Measurements from ENCODE around the gene ZFAND2A.
"Not testable (repeated sequence)": the region's sequence is repeated elsewhere in the genome, so short reads cannot be mapped to it uniquely, and the experiment has no call there.

Gene ZFAND2A

GRCh38 chr7:1175597-1175966, 15.6 kb upstream of the ZFAND2A start:
- no peak for DNase-seq (ENCODE audit: low spot score)

- no peak for DNase-seq (ENCODE audit: low spot score)
Measured at GRCh38 chr7:1174881-1175596, 15.0 kb upstream of the ZFAND2A start.

- no peak for DNase-seq (ENCODE audit: low spot score)
Measured at GRCh38 chr7:1174002-1174401, 14.0 kb upstream of the ZFAND2A start.

- no peak for DNase-seq (ENCODE audit: low spot score)
Measured at GRCh38 chr7:1172666-1173523, 12.9 kb upstream of the ZFAND2A start.

- DNase-seq (ENCODE audit: low spot score): not testable (repeated sequence)
Measured at GRCh38 chr7:1171516-1171915, 11.5 kb upstream of the ZFAND2A start.

- no peak for DNase-seq (ENCODE audit: low spot score)
Measured at GRCh38 chr7:1170741-1171501, 10.9 kb upstream of the ZFAND2A start.

- DNase-seq (ENCODE audit: low spot score): peak; percentile 78
Measured at GRCh38 chr7:1169409-1170368, 9.7 kb upstream of the ZFAND2A start.

- no peak for DNase-seq (ENCODE audit: low spot score)
Measured at GRCh38 chr7:1168422-1168821, 8.4 kb upstream of the ZFAND2A start.

- DNase-seq (ENCODE audit: low spot score): no peak
Measured at GRCh38 chr7:1164436-1164835, 4.4 kb upstream of the ZFAND2A start.

GRCh38 chr7:1163121-1163520, 3.1 kb upstream of the ZFAND2A start:
- DNase-seq (ENCODE audit: low spot score): no peak

GRCh38 chr7:1160670-1161021, 650 bp upstream of the ZFAND2A start:
- DNase-seq (ENCODE audit: low spot score): peak; percentile 46

- not testable (repeated sequence) for DNase-seq (ENCODE audit: low spot score)
Measured at GRCh38 chr7:1159231-1159630, 765 bp downstream of the ZFAND2A start.

- no peak for DNase-seq (ENCODE audit: low spot score)
Measured at GRCh38 chr7:1158203-1159126, 1.5 kb downstream of the ZFAND2A start.

GRCh38 chr7:1156782-1157535, 3.0 kb downstream of the ZFAND2A start:
- DNase-seq (ENCODE audit: low spot score): peak; percentile 56

- not testable (repeated sequence) for DNase-seq (ENCODE audit: low spot score)
Measured at GRCh38 chr7:1155818-1156781, 3.9 kb downstream of the ZFAND2A start.

GRCh38 chr7:1154172-1154739, 5.7 kb downstream of the ZFAND2A start:
- DNase-seq (ENCODE audit: low spot score): no peak

- DNase-seq (ENCODE audit: low spot score): no peak
Measured at GRCh38 chr7:1152492-1152891, 7.5 kb downstream of the ZFAND2A start.

All from AG08396 (cell line).